ENCODE results near the gene PI4KB. TPM values are rescaled to one million over a fixed set of nuclear protein-coding genes. Genes with fewer than 3 reads are reported as not detected.

The PI4KB gene
- total and polyA plus RNA-seq, 4 donors = 14.2 to 27.1 (median 19.2) TPM

DNA sequence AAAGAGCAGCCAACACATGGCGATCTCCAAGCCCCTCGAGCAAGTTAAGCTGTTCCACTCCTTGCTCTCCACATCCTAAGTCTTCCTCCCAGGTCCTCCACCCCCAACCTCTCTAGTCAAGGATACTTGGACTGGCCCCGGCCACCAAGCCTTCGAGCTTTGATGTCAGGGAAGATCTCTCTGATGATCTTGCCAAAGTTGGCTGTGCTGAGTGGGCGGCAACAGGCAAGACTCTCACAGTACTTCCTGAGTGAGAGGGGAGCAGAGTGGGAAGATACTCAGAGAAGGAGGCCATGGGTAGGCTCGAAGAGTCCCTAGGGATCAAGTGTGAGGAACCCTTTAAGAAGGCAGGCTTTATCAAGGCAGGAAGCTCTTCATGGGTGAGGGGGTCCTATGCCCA, 17.1 kb upstream of the PI4KB start:
- DNase-seq (ENCODE audit: low spot score) = no peak
- Histone ChIP-seq H3K9ac (ENCODE audit: low read depth in 1 of 2, low read length in 2 of 2) (no peak overlapping the region), H3K9me3 (ENCODE audit: control insufficient read depth in 4 of 4, low read length in 3 of 4) (no peaks in the 10 kb centered on the region), H3K36me3 (ENCODE audit: control insufficient read depth in 4 of 4, insufficient read depth in 3 of 4, low read depth in 1 of 4, low read length in 3 of 4) (peaks cover 0 to 24% (median 9%) of the 10 kb centered on the region in 4 donors), H3K27ac (ENCODE audit: low read depth in 1 of 2, low read length in 2 of 2) (no peak overlapping the region), H3K27me3 (ENCODE audit: control insufficient read depth in 4 of 4, insufficient read depth in 4 of 4, low read length in 3 of 4) (no peaks in the 10 kb centered on the region), H3K4me1 (ENCODE audit: control insufficient read depth in 4 of 4, insufficient read depth in 4 of 4, low read length in 3 of 4) (peaks cover 0 to 13% (median 8%) of the 10 kb centered on the region in 4 donors), H3K4me3 (ENCODE audit: low read depth in 1 of 3, low read length in 3 of 3) (no peak overlapping the region)
- 94% methylated on average over 6 of the region's 6 CpGs for WGBS
- TF ChIP-seq GABPA (IDR thresholded peaks at IDR 0.05 in 1 of 2, conservative IDR thresholded peaks at IDR 0.05 in 1 of 2) (no peak), NR2F2 (IDR thresholded peaks at IDR 0.05) (no peak), YY1 (IDR thresholded peaks at IDR 0.05) (no peak), HNF4A (conservative IDR thresholded peaks at IDR 0.05) (no peak), FOXA1 (IDR thresholded peaks at IDR 0.05) (no peak), JUND (IDR thresholded peaks at IDR 0.05) (no peak), EGR1 (IDR thresholded peaks at IDR 0.05; ENCODE audit: low read depth in 2 of 2) (no peak), TAF1 (conservative IDR thresholded peaks at IDR 0.05) (no peak), FOXA2 (IDR thresholded peaks at IDR 0.05) (no peak), HNF4G (IDR thresholded peaks at IDR 0.05) (no peak)
- TF ChIP-seq, protein P1, sequence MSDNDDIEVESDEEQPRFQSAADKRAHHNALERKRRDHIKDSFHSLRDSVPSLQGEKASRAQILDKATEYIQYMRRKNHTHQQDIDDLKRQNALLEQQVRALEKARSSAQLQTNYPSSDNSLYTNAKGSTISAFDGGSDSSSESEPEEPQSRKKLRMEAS (IDR thresholded peaks at IDR 0.05) = no peak
- TF ChIP-seq, protein P2, sequence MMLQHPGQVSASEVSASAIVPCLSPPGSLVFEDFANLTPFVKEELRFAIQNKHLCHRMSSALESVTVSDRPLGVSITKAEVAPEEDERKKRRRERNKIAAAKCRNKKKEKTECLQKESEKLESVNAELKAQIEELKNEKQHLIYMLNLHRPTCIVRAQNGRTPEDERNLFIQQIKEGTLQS (IDR thresholded peaks at IDR 0.05) = no peak
- TF ChIP-seq, protein P3, sequence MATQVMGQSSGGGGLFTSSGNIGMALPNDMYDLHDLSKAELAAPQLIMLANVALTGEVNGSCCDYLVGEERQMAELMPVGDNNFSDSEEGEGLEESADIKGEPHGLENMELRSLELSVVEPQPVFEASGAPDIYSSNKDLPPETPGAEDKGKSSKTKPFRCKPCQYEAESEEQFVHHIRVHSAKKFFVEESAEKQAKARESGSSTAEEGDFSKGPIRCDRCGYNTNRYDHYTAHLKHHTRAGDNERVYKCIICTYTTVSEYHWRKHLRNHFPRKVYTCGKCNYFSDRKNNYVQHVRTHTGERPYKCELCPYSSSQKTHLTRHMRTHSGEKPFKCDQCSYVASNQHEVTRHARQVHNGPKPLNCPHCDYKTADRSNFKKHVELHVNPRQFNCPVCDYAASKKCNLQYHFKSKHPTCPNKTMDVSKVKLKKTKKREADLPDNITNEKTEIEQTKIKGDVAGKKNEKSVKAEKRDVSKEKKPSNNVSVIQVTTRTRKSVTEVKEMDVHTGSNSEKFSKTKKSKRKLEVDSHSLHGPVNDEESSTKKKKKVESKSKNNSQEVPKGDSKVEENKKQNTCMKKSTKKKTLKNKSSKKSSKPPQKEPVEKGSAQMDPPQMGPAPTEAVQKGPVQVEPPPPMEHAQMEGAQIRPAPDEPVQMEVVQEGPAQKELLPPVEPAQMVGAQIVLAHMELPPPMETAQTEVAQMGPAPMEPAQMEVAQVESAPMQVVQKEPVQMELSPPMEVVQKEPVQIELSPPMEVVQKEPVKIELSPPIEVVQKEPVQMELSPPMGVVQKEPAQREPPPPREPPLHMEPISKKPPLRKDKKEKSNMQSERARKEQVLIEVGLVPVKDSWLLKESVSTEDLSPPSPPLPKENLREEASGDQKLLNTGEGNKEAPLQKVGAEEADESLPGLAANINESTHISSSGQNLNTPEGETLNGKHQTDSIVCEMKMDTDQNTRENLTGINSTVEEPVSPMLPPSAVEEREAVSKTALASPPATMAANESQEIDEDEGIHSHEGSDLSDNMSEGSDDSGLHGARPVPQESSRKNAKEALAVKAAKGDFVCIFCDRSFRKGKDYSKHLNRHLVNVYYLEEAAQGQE (IDR thresholded peaks at IDR 0.05) = no peak
- TF ChIP-seq, protein P4, sequence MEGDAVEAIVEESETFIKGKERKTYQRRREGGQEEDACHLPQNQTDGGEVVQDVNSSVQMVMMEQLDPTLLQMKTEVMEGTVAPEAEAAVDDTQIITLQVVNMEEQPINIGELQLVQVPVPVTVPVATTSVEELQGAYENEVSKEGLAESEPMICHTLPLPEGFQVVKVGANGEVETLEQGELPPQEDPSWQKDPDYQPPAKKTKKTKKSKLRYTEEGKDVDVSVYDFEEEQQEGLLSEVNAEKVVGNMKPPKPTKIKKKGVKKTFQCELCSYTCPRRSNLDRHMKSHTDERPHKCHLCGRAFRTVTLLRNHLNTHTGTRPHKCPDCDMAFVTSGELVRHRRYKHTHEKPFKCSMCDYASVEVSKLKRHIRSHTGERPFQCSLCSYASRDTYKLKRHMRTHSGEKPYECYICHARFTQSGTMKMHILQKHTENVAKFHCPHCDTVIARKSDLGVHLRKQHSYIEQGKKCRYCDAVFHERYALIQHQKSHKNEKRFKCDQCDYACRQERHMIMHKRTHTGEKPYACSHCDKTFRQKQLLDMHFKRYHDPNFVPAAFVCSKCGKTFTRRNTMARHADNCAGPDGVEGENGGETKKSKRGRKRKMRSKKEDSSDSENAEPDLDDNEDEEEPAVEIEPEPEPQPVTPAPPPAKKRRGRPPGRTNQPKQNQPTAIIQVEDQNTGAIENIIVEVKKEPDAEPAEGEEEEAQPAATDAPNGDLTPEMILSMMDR (IDR thresholded peaks at IDR 0.05; ENCODE audit: low read depth, low read length, missing input control) = no peak
- TF ChIP-seq, protein P5, sequence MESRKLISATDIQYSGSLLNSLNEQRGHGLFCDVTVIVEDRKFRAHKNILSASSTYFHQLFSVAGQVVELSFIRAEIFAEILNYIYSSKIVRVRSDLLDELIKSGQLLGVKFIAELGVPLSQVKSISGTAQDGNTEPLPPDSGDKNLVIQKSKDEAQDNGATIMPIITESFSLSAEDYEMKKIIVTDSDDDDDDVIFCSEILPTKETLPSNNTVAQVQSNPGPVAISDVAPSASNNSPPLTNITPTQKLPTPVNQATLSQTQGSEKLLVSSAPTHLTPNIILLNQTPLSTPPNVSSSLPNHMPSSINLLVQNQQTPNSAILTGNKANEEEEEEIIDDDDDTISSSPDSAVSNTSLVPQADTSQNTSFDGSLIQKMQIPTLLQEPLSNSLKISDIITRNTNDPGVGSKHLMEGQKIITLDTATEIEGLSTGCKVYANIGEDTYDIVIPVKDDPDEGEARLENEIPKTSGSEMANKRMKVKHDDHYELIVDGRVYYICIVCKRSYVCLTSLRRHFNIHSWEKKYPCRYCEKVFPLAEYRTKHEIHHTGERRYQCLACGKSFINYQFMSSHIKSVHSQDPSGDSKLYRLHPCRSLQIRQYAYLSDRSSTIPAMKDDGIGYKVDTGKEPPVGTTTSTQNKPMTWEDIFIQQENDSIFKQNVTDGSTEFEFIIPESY (IDR thresholded peaks at IDR 0.05) = no peak

DNA sequence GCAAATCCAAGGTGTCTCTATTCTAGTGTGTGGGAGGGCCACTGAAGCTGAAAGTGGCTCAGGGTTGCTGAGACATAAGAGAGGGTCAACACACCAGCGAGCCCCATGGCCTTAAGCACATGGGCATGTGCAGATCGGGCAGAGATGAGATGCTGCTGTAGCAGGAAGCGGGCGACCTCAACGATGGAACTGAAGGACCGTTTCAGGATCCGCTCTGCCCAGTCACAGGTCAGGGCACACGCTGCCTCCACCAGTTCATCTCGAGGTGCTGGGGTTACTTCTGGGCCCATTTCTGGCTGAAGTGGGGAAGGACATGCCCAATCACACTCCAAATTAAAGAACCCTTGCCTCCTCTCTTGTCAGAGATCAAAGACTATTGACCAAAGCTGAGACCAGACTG, 16.4 kb upstream of the PI4KB start:
- 82% methylated on average over 9 of the region's 9 CpGs for whole genome bisulfite sequencing
- Histone ChIP-seq H3K4me1 (ENCODE audit: control insufficient read depth in 4 of 4, insufficient read depth in 4 of 4, low read length in 3 of 4) (peaks cover 0 to 13% (median 8%) of the 10 kb centered on the region in 4 donors), H3K9ac (ENCODE audit: low read depth in 1 of 2, low read length in 2 of 2) (no peak overlapping the region), H3K27ac (ENCODE audit: low read depth in 1 of 2, low read length in 2 of 2) (no peak overlapping the region), H3K36me3 (ENCODE audit: control insufficient read depth in 4 of 4, insufficient read depth in 3 of 4, low read depth in 1 of 4, low read length in 3 of 4) (peaks cover 0 to 24% (median 9%) of the 10 kb centered on the region in 4 donors), H3K4me3 (ENCODE audit: low read depth in 1 of 3, low read length in 3 of 3) (no peak overlapping the region), H3K27me3 (ENCODE audit: control insufficient read depth in 4 of 4, insufficient read depth in 4 of 4, low read length in 3 of 4) (no peaks in the 10 kb centered on the region), H3K9me3 (ENCODE audit: control insufficient read depth in 4 of 4, low read length in 3 of 4) (no peaks in the 10 kb centered on the region)
- no peak for DNase-seq (ENCODE audit: low spot score)
- TF ChIP-seq HNF4A (conservative IDR thresholded peaks at IDR 0.05) = no peak
- TF ChIP-seq RAD21 (IDR thresholded peaks at IDR 0.05) = no peak
- no peak for TF ChIP-seq HNF4G (IDR thresholded peaks at IDR 0.05)
- TF ChIP-seq EGR1 (IDR thresholded peaks at IDR 0.05; ENCODE audit: low read depth in 2 of 2) = no peak
- no peak for TF ChIP-seq GABPA (IDR thresholded peaks at IDR 0.05 in 1 of 2, conservative IDR thresholded peaks at IDR 0.05 in 1 of 2)
- no peak for TF ChIP-seq RXRA (IDR thresholded peaks at IDR 0.05)
- no peak for TF ChIP-seq SP1 (IDR thresholded peaks at IDR 0.05)
- TF ChIP-seq TAF1 (conservative IDR thresholded peaks at IDR 0.05) = no peak
- TF ChIP-seq YY1 (IDR thresholded peaks at IDR 0.05) = no peak
- TF ChIP-seq FOXA1 (IDR thresholded peaks at IDR 0.05) = no peak
- TF ChIP-seq, protein P1 (IDR thresholded peaks at IDR 0.05) = no peak
- TF ChIP-seq, protein P2 (IDR thresholded peaks at IDR 0.05) = no peak
- TF ChIP-seq, protein P5 (IDR thresholded peaks at IDR 0.05) = no peak
